ENCODE measurements around the gene HEATR5A. TPM values are rescaled to one million over a fixed set of nuclear protein-coding genes. Genes with fewer than 3 reads are reported as not detected.

HEATR5A gene
- total and polyA plus RNA-seq, 2 of the 13 experiments (the other 11 are each of a cell fraction or from before 2014, with no cell fraction given) = 36.4 to 105 TPM

DNA sequence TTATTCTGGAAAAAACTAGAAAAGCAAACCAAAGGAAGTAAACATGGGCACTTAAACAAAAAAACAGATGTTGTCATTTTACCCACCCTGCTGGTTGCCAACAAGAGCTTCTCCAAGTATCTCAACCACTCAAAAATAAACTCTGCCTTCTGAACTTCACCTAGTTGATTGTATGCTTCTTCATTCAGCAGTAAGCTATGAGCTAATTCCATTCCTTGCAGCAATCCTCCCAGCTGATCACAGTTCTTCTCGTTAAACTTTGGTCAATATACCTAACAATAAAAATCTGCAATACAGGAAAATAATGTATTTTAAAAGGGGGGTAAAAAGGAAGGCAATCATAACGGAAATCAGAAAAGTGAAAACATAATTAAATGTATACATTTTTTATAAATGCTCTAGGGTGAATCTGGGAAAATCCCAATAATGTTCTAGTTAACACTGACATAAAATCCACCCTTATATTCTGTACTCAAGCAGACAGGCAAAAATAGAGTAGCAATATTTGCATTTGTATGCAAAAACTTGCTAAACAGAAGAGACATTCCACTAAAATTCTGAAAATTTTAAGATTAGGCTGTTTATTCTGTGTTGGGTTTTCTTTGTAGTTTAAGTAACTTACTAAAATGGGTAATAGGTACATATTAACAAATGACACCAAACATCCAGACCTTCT is 17.4 kb downstream of the HEATR5A start:
- Histone ChIP-seq H3K4me1 (ENCODE audit: insufficient read depth, low read length) (peaks cover 6% of the 10 kb centered on the region), H3K9ac (ENCODE audit: insufficient read depth, low read depth, low read length) (no peak overlapping the region), H3K9me3 (ENCODE audit: low read length) (no peaks in the 10 kb centered on the region), H4K20me1 (ENCODE audit: insufficient read depth, low read length) (no peaks in the 10 kb centered on the region), H3K27ac (ENCODE audit: extremely low read length, insufficient read depth, low read length) (no peak overlapping the region), H3K4me3 (replicated peaks in 1 of 3; ENCODE audit: insufficient read depth in 1 of 3, low read depth in 2 of 3, low read length in 3 of 3) (no peak overlapping the region), H3K4me2 (ENCODE audit: low read depth, low read length) (no peak overlapping the region), H3K79me2 (ENCODE audit: insufficient read depth, low read length) (peaks cover 12% of the 10 kb centered on the region), H2AFZ (ENCODE audit: low read length) (no peak overlapping the region), H3K27me3 (ENCODE audit: control insufficient read depth in 1 of 2, insufficient read depth in 2 of 2, low read length in 2 of 2) (no peaks in the 10 kb centered on the region), H3K36me3 (replicated peaks in 1 of 2; ENCODE audit: control insufficient read depth in 1 of 2, insufficient read depth in 2 of 2, low read length in 2 of 2) (peaks cover 4 to 35% of the 10 kb centered on the region in 2 experiments)
- POLR2A ChIA-PET = interaction anchor here (1.0 to 2.4 kb wide), 3 partner anchors 8 to 55 kb away, joined by 3 to 22 read pairs (median 4); partner anchors contain the start of genes DTD2 and HEATR5A
- in situ Hi-C loops (cut with HindIII; ENCODE audit: extremely low pct_ligation_motif_present, low pct_unique_long_range_greater_than_20kb) (no loop called here), intact Hi-C loops (cut with micrococcal nuclease; ENCODE audit: unreplicated experiment) (no loop called here)
- no TSS peak for BruUV-seq (replicated peaks)
- TF ChIP-seq ZNF354B (CRISPR knock-in tag; IDR thresholded peaks at IDR 0.05) = no peak
- no peak for TF ChIP-seq CHCHD3 (CRISPR knock-in tag; IDR thresholded peaks at IDR 0.05)
- TF ChIP-seq KLF12 (CRISPR knock-in tag; IDR thresholded peaks at IDR 0.05; ENCODE audit: borderline replicate concordance) = 0 out of 2 replicates have a peak, but pooled peaks have one; percentile 27
- CTCF ChIA-PET (ENCODE audit: low intra/inter-chr PET ratio, low total read pairs) = no interaction called here
- ATAC-seq (no peak), FAIRE-seq (no peak), DNase-seq (ENCODE audit: low spot score) (no peak)
- WGBS (ENCODE audit: low lambda C conversion rate) = 91% methylated on average over 2 of the region's 2 CpGs

DNA sequence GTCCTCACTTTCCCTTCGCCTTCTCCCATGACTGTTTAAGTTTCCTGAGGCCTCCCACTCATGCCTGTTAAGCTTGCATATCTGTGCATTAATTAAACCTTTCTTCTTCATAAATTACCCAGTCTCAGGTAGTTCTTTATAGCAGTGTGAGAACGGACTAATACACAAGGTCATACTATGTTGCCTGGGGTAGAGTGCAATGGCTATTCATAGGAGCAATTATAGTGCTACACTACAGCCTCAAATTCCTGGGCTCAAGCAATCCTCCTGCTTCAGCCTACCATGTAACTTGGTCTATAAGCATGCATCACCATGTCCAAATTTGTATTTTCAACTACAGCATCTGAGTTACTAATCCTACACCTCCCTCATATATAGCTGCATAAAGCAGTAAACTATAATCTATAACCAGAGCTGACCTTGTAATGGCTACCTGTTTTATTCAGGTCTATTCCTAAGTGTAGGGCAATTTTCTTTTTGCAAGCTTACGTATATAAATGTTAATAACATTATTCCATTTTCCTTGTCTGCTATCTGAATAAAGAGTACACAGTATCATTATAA is 18.9 kb downstream of the HEATR5A start:
- TF ChIP-seq NCOA5 (CRISPR knock-in tag; IDR thresholded peaks at IDR 0.05) (no peak), DR1 (CRISPR knock-in tag; IDR thresholded peaks at IDR 0.05) (no peak), ZNF34 (CRISPR knock-in tag; IDR thresholded peaks at IDR 0.05; ENCODE audit: borderline replicate concordance) (no peak), KAT7 (CRISPR knock-in tag; IDR thresholded peaks at IDR 0.05; ENCODE audit: borderline replicate concordance) (no peak), MED13 (CRISPR knock-in tag; IDR thresholded peaks at IDR 0.05) (no peak), BHLHE40 (IDR thresholded peaks at IDR 0.05; ENCODE audit: low read length) (no peak), SYNCRIP (IDR thresholded peaks at IDR 0.05; ENCODE audit: insufficient read depth, low read depth, low read length) (no peak)
- TF ChIP-seq, protein P1, sequence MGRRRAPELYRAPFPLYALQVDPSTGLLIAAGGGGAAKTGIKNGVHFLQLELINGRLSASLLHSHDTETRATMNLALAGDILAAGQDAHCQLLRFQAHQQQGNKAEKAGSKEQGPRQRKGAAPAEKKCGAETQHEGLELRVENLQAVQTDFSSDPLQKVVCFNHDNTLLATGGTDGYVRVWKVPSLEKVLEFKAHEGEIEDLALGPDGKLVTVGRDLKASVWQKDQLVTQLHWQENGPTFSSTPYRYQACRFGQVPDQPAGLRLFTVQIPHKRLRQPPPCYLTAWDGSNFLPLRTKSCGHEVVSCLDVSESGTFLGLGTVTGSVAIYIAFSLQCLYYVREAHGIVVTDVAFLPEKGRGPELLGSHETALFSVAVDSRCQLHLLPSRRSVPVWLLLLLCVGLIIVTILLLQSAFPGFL (CRISPR knock-in tag; IDR thresholded peaks at IDR 0.05) = no peak
- TF ChIP-seq, protein P2, sequence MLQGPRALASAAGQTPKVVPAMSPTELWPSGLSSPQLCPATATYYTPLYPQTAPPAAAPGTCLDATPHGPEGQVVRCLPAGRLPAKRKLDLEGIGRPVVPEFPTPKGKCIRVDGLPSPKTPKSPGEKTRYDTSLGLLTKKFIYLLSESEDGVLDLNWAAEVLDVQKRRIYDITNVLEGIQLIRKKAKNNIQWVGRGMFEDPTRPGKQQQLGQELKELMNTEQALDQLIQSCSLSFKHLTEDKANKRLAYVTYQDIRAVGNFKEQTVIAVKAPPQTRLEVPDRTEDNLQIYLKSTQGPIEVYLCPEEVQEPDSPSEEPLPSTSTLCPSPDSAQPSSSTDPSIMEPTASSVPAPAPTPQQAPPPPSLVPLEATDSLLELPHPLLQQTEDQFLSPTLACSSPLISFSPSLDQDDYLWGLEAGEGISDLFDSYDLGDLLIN (CRISPR knock-in tag; IDR thresholded peaks at IDR 0.05; ENCODE audit: borderline replicate concordance) = no peak
- Histone ChIP-seq H3K4me1 (ENCODE audit: insufficient read depth, low read length) (peaks cover 2% of the 10 kb centered on the region), H3K9me3 (ENCODE audit: low read length) (no peaks in the 10 kb centered on the region), H3K9ac (ENCODE audit: insufficient read depth, low read depth, low read length) (no peak overlapping the region), H2AFZ (ENCODE audit: low read length) (no peak overlapping the region), H4K20me1 (ENCODE audit: insufficient read depth, low read length) (no peaks in the 10 kb centered on the region), H3K27ac (ENCODE audit: extremely low read length, insufficient read depth, low read length) (no peak overlapping the region), H3K27me3 (ENCODE audit: control insufficient read depth in 1 of 2, insufficient read depth in 2 of 2, low read length in 2 of 2) (no peaks in the 10 kb centered on the region), H3K79me2 (ENCODE audit: insufficient read depth, low read length) (peaks cover 10% of the 10 kb centered on the region), H3K4me2 (ENCODE audit: low read depth, low read length) (no peak overlapping the region), H3K4me3 (replicated peaks in 1 of 3; ENCODE audit: insufficient read depth in 1 of 3, low read depth in 2 of 3, low read length in 3 of 3) (no peak overlapping the region), H3K36me3 (replicated peaks in 1 of 2; ENCODE audit: control insufficient read depth in 1 of 2, insufficient read depth in 2 of 2, low read length in 2 of 2) (peaks cover 5 to 39% of the 10 kb centered on the region in 2 experiments)
- FAIRE-seq (no peak), ATAC-seq (no peak), DNase-seq (ENCODE audit: low spot score) (no peak)
- in situ Hi-C loops (cut with HindIII; ENCODE audit: extremely low pct_ligation_motif_present, low pct_unique_long_range_greater_than_20kb) (no loop called here), intact Hi-C loops (cut with micrococcal nuclease; ENCODE audit: unreplicated experiment) (no loop called here)
- ChIA-PET CTCF (ENCODE audit: low intra/inter-chr PET ratio, low total read pairs) (no interaction called here), POLR2A (interaction anchor here (2.4 kb wide), 1 partner anchor 18 kb away, joined by 22 read pairs; the partner anchor contains the start of gene HEATR5A)
- no TSS peak for BruUV-seq (replicated peaks)
- 97% methylated on average over 3 of the region's 3 CpGs for WGBS (ENCODE audit: low lambda C conversion rate)
